Mucosa of stomach (tissue), 1 donor: Measurements from ENCODE around the gene HCN2.
A peak's percentile ranks its signal among the peaks of the same experiment; 100 is the strongest.
"Not testable (repeated sequence)": the region's sequence is repeated elsewhere in the genome, so short reads cannot be mapped to it uniquely, and the experiment has no call there.

Experiments used
- H3K27me3 ChIP-seq: one replicate; pipeline ENCODE4 v1.7.0; 2013; ENCODE audit warnings: mild to moderate bottlenecking, low read length; ENCODE audit not compliant: control insufficient read depth, insufficient read depth
- H3K36me3 ChIP-seq: one replicate; pipeline ENCODE4 v1.7.0; 2013; ENCODE audit warnings: low read length; ENCODE audit not compliant: control insufficient read depth, insufficient read depth
- H3K4me1 ChIP-seq: one replicate; pipeline ENCODE4 v1.7.0; 2013; ENCODE audit warnings: mild to moderate bottlenecking, low read length; ENCODE audit not compliant: control insufficient read depth, insufficient read depth
- H3K4me3 ChIP-seq: one replicate; pipeline ENCODE4 v1.7.0; 2013; ENCODE audit warnings: low read length
- H3K9ac ChIP-seq: one replicate; pipeline ENCODE4 v1.7.0; 2013; ENCODE audit warnings: mild to moderate bottlenecking, low read length, moderate library complexity
- H3K9me3 ChIP-seq: one replicate; pipeline ENCODE4 v1.7.0; 2013; ENCODE audit warnings: mild to moderate bottlenecking, low read length, moderate library complexity; ENCODE audit not compliant: control insufficient read depth
- donor health status: Pancreatic carcinoma.

HCN2 gene

DNA sequence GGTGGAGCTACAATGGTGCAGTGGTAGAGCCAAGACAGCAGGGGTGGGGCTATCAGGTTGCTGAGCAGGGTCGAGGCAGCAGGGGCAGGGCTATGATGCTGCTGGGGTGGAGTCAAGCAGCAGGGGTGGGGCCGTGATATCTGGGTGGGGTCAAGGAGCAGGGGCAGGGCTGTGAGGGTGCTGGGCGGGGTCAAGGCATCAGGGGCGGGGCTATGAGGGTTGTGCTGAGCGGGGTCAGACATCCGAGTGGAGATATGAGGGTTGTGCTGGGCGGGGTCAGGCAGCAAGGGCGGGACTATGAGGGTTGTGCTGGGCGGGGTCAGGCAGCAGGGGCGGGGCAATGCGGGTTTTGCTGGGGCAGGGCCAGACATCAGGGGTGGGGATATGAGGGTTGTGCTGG lies 14.7 kb downstream of the HCN2 start:
- H3K36me3 ChIP-seq = no peaks in the 10 kb centered on the region
- peaks cover 7% of the 10 kb centered on the region for H3K4me1 ChIP-seq
- H3K27me3 ChIP-seq = peaks cover 2% of the 10 kb centered on the region
- H3K9me3 ChIP-seq = no peaks in the 10 kb centered on the region
- no peak overlapping the region for H3K4me3 ChIP-seq
- H3K9ac ChIP-seq = no peak overlapping the region

DNA sequence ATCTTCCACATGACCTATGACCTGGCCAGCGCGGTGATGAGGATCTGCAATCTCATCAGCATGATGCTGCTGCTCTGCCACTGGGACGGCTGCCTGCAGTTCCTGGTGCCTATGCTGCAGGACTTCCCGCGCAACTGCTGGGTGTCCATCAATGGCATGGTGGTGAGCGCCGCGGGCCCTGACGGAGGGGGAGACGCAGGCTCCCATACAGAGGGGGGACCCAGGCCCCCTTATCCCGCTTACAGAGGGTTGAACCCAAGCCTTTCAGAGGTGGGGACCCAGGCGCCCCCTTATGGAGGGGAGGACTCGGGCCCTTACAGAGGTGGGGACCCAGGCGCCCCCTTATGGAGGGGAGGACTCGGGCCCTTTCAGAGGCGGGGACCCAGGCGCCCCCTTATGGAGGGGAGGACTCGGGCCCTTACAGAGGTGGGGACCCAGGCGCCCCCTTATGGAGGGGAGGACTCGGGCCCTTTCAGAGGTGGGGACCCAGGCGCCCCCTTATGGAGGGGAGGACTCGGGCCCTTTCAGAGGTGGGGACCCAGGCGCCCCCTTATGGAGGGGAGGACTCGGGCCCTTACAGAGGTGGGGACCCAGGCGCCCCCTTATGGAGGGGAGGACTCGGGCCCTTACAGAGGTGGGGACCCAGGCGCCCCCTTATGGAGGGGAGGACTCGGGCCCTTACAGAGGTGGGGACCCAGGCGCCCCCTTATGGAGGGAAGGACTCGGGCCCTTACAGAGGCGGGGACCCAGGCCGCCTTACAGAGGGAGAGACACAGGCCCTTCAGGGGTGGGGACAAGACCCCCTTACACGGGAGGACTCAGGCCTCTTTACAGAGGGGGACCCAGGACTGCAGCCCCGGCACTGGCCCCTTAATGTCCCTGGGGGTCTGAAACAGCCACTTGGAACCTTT lies 15.6 kb downstream of the HCN2 start:
- H3K4me3 ChIP-seq, H3K27me3 ChIP-seq, H3K9me3 ChIP-seq, H3K9ac ChIP-seq, H3K4me1 ChIP-seq, H3K36me3 ChIP-seq: not testable (repeated sequence)

DNA sequence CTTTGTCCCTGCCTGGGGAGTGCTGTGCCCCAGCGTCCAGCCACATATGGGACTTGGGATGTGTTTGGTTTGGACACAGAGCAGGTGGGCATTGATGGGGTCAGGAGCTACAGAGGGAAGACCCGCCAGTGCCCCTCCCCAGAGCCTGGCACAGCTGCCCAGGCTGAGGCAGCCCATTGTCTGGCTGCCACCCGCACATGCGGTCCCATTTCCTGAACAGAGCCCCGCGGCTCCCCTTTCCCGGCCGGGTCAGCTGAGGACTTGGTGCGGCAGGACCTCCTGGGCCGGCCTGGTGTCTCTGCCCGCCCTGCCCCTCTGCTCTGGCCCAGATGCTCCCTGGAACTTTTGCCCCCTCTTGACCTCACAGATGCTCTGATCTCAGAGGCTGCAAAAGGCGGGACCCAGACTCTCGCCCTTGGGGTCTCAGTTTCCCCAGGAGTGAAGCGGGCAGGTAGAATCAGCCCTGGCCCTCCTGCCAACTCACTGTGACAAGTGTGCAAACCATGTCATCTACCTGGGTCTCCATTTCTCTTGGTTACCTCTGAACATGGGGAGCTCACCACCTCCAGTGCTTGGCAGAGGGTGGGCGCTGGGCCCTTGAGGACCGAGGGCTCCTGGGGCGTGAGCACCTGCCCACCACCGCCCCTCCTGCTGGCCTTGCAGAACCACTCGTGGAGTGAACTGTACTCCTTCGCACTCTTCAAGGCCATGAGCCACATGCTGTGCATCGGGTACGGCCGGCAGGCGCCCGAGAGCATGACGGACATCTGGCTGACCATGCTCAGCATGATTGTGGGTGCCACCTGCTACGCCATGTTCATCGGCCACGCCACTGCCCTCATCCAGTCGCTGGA lies 17.8 kb downstream of the HCN2 start:
- Histone ChIP-seq H3K9ac (no peak overlapping the region), H3K4me3 (no peak overlapping the region), H3K27me3 (peaks cover 17% of the 10 kb centered on the region), H3K4me1 (peaks cover 15% of the 10 kb centered on the region), H3K9me3 (no peaks in the 10 kb centered on the region), H3K36me3 (no peaks in the 10 kb centered on the region)

DNA sequence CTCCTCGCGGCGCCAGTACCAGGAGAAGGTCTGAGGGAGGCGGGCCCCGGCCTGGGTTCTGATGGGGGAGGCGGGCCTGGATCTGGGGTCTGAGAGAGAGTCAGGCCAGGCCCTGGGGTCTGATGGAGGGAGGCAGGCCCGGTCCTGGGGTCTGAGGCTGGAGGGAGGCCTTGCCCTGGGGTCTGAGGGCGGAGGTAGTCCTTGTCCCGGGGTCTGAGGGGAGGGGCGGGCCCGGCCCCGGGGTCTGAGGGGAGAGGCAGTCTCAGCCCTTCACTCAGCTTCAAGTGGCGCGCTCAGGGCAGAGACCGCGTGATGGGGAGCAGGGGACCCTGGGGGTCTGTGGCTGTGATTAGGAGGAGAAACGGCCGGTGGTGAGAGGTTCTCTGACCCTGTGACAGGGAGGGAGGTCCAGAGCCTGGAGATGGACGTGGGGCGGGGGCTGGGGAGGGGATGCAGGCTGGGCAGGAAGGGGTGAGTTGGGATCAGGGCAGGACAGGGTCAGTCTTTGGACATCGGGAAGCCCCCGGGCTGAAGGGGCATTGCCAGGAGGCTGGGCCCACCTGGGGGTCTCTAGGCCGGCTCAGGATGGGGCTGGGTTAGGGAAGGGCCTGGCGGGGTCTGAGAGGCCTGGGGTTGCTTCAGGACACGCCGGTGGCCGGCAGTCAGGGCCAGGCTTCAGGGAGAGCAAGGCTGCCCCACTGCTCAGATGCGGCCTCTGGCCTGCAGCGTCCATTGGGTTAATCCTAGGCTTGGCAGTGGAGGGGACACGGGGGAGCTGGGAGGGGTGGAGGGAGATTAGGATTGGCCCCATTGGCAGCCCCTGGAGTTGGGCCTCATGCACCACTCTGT lies 18.7 kb downstream of the HCN2 start:
- Histone ChIP-seq H3K9ac (no peak overlapping the region), H3K4me3 (no peak overlapping the region), H3K4me1 (peaks cover 15% of the 10 kb centered on the region), H3K27me3 (peaks cover 24% of the 10 kb centered on the region), H3K9me3 (no peaks in the 10 kb centered on the region), H3K36me3 (no peaks in the 10 kb centered on the region)

DNA sequence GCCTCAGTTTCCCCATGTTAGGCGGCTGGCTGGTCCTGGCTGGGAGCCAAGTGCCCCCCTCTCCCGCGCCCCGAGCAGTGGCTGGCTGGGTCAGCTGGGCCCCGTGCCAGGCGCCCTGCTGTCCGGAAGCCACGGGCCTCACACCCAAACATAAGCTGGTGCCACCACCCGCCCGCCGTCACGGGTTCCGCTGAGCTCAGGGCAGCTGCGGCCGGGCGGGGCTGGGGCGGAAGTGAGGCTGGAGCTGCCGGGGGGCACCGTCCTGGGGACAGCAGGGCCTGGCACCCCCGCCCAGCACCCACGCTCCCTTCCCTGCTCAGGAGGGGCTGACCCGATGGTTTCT lies 19.3 kb downstream of the HCN2 start:
- Histone ChIP-seq H3K9ac (no peak overlapping the region), H3K36me3 (no peaks in the 10 kb centered on the region), H3K9me3 (no peaks in the 10 kb centered on the region), H3K27me3 (peaks cover 24% of the 10 kb centered on the region), H3K4me1 (peaks cover 15% of the 10 kb centered on the region), H3K4me3 (no peak overlapping the region)

DNA sequence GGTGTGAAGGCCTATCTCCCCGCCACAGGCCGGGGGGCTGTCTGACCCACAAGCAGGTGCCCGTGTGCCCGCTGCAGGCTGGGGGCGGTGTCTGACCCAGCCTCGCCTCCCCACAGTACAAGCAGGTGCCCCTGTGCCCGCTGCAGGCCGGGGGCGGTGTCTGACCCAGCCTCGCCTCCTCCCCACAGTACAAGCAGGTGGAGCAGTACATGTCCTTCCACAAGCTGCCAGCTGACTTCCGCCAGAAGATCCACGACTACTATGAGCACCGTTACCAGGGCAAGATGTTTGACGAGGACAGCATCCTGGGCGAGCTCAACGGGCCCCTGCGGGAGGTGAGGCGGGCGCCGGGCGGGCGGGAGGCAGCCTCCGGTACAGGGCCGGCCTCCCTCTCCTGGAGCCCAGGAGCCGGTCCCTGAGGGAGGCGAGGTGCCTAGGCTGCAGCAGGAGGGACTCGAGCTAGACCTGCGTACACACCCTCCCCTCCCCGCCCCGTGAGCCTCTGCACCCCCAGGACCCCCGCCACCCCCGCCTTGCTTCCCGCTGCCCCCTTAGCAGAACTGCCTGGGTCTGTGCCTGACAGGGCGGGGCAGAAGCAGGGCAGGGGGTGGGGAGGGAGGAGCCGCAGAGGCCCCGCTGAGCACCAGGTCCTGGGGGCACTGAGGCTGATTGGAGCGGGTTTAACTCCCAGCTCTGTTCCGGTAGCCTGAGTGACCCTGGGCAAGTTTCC lies 20.6 kb downstream of the HCN2 start:
- Histone ChIP-seq H3K27me3 (peaks cover 33% of the 10 kb centered on the region), H3K36me3 (no peaks in the 10 kb centered on the region), H3K9me3 (no peaks in the 10 kb centered on the region), H3K9ac (peak overlapping the region; percentile 34), H3K4me1 (peaks cover 15% of the 10 kb centered on the region), H3K4me3 (no peak overlapping the region)

DNA sequence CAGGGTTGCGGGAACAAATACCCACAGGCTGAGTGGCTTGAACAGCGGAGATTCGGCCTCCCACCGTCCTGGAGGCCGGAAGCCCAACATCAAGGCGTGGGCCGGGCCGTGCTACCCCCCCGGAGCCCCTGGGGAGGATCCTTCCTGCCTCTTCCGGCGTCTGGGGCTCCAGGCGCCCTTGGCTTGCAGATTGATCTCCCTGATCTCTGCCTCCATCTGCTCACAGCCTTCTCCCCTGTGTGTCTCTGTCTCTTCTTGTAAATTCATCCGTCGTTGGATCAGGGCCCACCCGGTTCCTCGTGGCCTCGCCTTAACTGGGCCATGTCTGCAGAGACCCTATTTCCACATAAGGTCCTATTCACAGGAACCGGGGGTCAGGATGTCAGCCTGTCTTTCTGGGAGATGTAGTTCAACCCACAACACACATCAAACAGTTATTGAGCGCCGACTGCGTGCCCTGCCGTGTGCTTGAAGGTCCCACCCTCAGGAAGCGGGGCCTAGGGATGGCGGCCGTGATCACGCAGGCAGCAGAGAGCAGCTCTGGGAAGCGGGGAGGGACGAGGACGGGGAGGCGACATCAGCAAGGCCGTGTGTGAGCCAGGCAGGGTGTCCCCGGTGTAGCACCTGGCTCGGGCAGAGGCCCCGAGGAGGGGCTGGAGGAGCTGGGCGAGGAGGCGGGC lies 21.3 kb downstream of the HCN2 start:
- H3K4me1 ChIP-seq = peaks cover 15% of the 10 kb centered on the region
- no peaks in the 10 kb centered on the region for H3K9me3 ChIP-seq
- peaks cover 36% of the 10 kb centered on the region for H3K27me3 ChIP-seq
- H3K9ac ChIP-seq = peak overlapping the region; percentile 34
- no peak overlapping the region for H3K4me3 ChIP-seq
- H3K36me3 ChIP-seq = no peaks in the 10 kb centered on the region

DNA sequence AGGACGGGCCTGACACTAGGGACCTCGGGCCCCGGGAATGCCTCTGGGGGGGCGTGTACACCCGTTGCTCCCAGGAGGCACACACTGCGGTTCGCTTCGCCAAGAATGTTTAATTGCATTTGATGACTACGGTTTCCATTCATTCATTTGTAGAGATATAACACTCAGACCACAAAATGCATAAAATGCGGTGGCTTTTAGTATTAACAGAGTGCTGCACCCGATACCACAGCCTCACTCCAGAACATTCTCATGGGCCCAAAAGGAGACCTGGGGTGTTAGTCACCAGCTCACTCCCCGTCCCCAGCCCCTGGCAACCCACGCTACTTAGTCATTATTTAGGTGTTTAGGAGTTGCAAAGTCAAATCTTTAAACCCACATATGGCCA lies 21.8 kb downstream of the HCN2 start:
- Histone ChIP-seq H3K9me3 (no peaks in the 10 kb centered on the region), H3K27me3 (peaks cover 36% of the 10 kb centered on the region), H3K4me1 (peaks cover 15% of the 10 kb centered on the region), H3K9ac (no peak overlapping the region), H3K36me3 (no peaks in the 10 kb centered on the region), H3K4me3 (no peak overlapping the region)

DNA sequence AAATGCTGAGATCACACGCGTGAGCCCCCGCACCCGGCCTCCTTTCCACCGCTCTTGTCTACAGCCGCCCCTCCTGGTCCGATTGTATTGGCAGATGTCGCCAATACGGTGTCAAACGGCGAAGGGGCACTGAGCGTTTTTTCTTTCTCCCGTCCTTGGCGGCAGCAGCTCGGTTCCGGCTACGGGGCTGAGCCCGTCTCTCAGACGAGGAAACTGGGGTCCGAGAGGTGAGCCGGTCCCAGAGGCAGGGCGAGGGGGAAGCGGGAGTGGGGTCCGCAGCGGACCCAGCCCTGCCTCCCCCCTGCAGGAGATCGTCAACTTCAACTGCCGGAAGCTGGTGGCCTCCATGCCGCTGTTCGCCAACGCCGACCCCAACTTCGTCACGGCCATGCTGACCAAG lies 23.3 kb downstream of the HCN2 start:
- Histone ChIP-seq H3K9ac (no peak overlapping the region), H3K27me3 (peaks cover 36% of the 10 kb centered on the region), H3K4me1 (peaks cover 15% of the 10 kb centered on the region), H3K9me3 (no peaks in the 10 kb centered on the region), H3K36me3 (no peaks in the 10 kb centered on the region), H3K4me3 (no peak overlapping the region)

DNA sequence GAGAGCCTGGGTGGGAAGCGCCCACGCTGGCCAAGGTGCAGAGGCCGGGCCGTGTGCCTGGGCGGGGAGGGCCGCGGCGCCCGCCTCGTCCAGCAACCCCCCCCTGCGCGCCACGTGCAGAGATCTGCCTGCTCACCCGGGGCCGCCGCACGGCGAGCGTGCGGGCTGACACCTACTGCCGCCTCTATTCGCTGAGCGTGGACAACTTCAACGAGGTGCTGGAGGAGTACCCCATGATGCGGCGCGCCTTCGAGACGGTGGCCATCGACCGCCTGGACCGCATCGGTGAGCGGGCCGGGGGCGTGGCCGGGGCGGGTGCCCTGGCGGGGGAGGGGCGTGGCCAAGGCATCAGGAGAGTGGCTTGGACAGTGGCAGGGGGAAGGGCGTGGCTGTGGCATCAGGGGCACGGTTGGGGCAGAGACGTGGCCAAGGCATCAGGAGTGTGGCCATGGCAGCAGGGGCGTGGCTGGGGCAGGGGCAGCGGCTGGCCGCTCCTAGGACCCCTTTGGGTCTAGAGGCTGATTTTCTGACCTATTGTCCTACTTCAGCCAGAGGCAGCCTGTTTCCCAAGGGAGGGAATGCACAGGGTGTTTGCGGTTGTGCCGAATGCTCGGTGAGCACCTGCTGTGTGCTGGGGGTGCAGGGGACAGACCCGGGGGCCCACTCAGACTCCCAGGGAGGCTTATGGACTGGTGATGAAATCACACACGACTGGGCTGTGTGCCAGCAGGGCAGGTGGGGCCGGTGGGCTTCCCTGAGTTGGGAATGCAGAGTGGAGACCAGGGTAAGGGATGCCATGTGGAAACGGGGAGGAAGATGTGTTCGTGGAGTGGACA lies 24.3 kb downstream of the HCN2 start:
- Histone ChIP-seq H3K4me1 (peaks cover 11% of the 10 kb centered on the region), H3K9ac (no peak overlapping the region), H3K4me3 (no peak overlapping the region), H3K27me3 (peaks cover 34% of the 10 kb centered on the region), H3K36me3 (no peaks in the 10 kb centered on the region), H3K9me3 (no peaks in the 10 kb centered on the region)
